Stimulated activated CD4-positive, alpha-beta T cell treated with anti-CD3 and anti-CD28 coated beads, Interleukin-12 subunit alpha, Interleukin-12 subunit beta, amount 100 ng/mL, for 4 hours (primary cell): Measurements from ENCODE around the gene SARS1.

Experiments used
- DNase-seq: peaks from one replicate; pipeline ENCODE4 v3.0.0-alpha.2; 2020

Gene SARS1

DNA sequence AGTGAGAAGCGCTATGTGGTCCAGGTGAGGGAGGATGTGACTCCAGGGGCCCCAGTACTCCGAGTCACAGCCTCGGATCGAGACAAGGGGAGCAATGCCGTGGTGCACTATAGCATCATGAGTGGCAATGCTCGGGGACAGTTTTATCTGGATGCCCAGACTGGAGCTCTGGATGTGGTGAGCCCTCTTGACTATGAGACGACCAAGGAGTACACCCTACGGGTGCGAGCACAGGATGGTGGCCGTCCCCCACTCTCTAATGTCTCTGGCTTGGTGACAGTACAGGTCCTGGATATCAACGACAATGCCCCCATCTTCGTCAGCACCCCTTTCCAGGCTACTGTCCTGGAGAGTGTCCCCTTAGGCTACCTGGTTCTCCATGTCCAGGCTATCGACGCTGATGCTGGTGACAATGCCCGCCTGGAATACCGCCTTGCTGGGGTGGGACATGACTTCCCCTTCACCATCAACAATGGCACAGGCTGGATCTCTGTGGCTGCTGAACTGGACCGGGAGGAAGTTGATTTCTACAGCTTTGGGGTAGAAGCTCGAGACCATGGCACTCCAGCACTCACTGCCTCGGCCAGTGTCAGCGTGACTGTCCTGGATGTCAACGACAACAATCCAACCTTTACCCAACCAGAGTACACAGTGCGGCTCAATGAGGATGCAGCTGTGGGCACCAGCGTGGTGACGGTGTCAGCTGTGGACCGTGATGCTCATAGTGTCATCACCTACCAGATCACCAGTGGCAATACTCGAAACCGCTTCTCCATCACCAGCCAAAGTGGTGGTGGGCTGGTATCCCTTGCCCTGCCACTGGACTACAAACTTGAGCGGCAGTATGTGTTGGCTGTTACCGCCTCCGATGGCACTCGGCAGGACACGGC lies 37.8 kb downstream of the SARS1 start:
- no peak for DNase-seq

DNA sequence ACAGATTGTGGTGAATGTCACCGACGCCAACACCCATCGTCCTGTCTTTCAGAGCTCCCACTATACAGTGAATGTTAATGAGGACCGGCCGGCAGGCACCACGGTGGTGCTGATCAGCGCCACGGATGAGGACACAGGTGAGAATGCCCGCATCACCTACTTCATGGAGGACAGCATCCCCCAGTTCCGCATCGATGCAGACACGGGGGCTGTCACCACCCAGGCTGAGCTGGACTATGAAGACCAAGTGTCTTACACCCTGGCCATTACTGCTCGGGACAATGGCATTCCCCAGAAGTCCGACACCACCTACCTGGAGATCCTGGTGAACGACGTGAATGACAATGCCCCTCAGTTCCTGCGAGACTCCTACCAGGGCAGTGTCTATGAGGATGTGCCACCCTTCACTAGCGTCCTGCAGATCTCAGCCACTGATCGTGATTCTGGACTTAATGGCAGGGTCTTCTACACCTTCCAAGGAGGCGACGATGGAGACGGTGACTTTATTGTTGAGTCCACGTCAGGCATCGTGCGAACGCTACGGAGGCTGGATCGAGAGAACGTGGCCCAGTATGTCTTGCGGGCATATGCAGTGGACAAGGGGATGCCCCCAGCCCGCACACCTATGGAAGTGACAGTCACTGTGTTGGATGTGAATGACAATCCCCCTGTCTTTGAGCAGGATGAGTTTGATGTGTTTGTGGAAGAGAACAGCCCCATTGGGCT lies 38.6 kb downstream of the SARS1 start:
- no peak for DNase-seq

DNA sequence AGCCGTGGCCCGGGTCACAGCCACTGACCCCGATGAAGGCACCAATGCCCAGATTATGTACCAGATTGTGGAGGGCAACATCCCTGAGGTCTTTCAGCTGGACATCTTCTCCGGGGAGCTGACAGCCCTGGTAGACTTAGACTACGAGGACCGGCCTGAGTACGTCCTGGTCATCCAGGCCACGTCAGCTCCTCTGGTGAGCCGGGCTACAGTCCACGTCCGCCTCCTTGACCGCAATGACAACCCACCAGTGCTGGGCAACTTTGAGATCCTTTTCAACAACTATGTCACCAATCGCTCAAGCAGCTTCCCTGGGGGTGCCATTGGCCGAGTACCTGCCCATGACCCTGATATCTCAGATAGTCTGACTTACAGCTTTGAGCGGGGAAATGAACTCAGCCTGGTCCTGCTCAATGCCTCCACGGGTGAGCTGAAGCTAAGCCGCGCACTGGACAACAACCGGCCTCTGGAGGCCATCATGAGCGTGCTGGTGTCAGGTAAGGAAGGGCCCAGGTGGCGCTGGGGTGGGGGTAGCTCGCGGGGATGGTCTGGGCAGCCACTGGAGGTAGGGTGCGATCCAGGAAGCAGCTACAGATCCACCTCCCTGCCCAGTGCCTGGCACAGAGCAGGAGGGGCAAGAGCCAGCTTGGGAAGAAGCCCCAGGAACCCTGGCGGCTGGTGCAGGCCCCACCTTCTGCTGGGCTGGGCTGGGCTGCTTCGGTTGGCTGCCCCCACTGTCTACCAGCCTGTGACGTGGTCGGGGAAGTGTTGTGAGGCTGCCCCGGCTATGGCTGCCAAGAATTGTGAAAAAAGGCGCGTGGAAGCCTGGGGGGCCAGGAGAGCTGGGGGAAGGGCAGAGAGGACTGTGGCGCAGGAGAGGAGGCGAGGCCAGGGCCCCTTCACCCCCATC lies 39.4 kb downstream of the SARS1 start:
- DNase-seq, result no peak

DNA sequence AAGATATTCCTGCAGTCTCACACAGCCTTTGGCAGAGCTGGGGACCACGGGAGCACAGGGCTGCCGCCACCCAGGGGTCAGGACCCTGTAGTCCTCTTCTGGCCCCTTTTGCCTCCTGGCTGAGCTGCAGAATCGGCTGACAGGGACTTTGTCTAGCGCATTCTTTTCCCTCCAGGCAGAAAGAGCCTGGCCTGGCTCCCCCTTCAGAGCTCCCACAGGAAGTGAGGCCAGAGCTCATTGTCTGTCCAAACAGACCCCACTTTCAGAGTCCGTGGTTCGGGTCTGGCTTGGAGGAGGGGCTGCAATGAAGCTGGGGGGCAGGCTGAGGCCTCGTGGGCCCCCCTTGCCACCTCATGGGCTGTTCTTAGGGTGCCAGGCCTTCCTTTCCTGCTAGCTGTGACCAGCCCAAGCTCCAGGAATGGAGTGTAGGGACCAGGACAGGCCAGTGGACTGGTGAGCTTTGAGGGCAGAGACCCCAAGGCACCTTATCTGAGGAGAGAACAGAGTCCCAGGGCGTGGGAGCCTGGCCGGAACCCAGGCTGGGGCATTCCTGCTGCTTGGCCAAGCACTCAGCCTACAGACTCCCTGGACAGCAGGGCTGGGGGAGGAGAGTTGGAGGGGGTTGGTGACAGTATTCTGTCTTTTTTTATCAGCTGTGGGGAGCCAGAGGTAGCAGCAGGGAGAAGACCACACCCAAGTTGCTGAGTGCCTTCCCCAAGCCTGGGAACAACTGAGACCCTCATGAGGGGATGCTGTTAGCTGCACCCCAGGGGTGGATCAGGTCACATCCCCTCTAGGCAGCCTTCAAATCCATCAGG lies 40.3 kb downstream of the SARS1 start:
- no peak for DNase-seq

DNA sequence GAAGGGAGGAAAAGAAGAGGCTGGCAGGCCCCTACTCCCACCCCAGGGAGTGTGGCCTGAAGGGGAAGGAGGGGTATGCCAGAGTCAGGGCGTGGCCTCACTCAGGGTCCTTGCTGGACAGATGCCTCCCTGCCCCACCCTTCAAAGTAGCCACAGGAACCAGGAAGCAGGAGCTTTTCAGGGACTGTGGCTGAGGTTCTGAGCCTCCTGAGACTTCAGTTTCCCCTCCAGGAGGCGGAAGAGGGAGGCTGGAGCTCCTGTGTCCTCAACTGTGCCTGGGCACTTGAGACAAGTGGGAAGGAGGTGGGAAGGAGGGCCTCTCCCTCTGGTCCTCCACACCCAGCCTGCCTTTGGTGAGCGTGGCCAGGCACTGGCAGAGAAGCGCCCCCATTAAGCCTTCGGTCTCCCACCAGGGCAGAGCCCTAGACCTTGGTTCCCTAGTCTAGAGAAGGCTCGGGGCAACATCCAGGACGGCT lies 40.9 kb downstream of the SARS1 start:
- no peak for DNase-seq

DNA sequence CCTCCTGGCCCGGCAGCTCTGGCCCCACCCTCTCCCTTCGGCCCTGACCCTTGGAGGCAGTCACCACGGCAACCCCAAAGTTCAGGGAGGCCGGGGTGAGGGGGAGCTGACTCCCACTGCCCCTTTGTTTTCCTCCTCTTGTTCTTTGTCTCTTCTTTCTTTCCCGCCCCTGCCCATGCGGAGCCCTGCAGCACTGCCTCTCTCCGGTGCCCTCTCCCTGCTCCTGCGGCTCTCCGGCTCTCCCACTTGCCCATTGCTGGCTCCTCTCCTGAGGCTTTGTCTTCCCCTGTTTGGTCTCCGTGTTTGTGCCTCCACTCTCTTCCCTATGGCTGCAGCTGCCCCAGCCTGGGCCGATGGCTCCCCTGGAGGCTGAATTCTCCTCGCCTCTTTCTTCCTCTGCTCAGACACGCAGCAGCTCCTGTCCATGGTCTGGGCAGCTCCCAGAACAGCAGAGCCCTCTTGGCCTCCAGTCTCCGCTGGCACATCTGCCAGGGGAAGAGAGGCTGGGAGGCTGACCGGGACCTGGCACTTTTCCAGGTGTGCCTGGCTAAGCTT lies 41.5 kb downstream of the SARS1 start:
- no peak for DNase-seq

DNA sequence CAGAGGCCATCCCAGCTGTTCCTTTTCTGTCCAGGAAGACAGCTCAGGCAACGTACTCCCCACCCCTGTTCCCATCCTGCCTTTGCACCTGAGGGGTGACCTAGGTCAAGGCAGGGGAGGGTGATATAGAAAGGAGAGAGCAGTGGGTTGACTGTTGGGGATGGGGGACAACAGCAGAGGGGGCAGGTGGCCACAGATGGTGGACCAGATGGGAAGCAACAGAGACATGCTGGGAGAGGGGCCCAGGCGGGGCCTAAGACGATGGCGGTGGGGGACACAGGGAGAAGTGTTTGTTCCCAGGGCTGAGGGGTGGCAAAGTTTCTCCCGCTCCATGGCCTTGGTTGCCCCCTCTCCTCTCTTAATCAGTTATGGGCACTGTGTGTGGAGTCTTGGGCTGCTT lies 42.0 kb downstream of the SARS1 start:
- DNase-seq, result no peak

DNA sequence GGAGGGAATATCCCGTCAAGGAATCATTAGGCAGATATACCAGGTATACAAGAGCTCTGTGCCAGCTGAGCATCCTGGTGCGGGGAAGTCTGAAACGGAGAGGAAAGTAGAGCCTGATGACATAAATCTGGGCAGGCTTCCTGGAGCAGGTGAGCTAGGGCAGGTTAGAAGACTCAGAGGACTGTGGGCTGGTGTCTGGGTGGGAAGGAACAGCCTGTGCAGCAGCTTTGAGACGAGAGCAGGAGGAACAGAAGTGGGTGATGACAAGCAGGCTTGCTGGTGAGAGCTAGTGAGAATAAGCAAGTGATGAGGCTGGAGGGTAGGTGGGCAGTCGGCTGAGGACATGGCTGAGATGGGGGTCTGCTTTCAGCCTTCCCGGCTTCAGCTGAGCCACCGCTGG lies 42.4 kb downstream of the SARS1 start:
- DNase-seq, result no peak

DNA sequence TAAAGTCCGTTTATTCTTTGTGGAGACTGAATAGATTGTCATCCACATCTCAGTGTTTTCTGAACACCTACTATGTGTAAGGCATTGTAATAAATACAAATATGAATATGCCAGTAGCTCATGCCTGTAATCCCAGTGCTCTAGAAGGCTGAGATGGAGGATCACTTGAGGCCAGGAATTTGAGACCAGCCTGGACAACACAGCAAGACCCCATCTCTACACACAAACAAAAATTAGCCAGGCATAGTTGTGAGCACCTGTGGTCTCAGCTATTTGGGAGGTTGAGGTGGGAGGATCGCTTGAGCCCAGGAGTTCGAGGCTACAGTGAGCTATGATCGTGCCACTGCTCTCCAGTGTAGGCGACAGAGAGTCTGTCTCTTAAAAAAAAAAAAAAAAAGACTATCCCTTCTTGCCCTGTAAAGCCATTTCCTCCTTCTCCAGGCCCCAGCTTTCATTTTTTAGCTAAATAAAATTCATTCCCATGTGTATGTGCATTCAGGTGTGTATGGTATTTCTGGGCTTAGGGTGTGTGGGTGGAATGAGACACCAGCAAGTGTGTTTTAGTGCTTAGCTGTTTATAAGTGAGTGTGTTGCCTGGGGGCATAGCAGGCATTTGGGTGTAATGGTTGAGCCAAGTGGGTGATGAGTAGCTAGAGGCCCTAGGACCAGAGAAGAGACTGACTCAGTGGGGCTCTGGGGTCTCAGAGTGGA lies 43.4 kb downstream of the SARS1 start:
- DNase-seq, result no peak

DNA sequence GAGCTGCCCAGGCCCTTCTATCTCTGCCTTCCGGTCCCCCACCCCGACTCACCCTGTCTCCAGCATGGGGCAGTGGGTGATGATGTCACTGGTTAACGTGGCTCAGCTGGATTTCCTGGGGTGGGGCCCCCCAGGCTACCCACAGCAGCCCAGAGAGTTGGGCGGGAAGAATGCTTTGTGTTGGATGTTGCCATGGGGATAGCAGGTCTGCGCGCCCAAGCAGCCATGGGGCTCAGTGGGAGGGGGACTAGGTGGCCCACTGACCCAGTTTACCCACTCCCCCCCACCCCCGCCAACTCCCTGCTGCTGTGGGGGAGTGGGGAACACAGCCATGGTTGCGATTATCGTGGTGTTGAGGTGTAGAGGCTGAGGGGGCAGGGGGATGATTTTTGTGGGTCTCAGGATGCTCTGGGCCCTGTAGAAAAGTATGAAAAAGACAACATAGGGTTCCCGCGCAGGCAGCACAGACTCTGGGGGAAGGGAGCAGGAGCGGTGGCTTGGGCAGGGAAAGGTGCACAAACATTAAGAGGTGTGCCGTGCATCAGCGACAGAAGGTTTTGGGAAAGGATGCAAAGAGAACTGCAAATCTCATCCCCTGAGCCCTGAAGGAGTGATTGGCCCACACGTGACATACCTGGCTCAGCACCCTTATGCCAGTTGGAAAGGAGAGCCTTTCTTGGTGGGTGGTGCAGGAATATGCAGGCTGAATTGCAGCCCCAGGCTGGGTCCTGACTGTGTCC lies 44.1 kb downstream of the SARS1 start:
- no peak for DNase-seq

DNA sequence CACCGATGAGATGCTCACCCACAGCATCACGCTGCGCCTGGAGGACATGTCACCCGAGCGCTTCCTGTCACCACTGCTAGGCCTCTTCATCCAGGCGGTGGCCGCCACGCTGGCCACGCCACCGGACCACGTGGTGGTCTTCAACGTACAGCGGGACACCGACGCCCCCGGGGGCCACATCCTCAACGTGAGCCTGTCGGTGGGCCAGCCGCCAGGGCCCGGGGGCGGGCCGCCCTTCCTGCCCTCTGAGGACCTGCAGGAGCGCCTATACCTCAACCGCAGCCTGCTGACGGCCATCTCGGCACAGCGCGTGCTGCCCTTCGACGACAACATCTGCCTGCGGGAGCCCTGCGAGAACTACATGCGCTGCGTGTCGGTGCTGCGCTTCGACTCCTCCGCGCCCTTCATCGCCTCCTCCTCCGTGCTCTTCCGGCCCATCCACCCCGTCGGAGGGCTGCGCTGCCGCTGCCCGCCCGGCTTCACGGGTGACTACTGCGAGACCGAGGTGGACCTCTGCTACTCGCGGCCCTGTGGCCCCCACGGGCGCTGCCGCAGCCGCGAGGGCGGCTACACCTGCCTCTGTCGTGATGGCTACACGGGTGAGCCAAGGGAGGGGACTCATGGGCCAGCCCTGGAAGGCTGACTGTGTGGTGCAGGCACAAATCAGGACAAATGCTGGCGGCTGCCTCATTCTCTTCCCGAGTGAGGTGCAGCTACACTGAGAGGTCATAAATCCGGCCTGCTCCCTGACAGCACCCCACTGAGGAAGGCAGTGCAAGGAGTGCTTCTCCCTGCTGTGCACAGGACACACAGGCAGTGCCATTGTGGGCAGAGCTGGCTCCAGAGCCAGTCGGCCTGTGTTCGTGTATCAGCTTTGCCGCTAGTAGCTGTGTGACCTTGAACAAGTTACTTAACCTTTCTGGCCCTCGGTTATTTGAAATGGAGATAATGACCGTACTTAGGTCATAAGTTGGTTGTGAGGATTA lies 45.1 kb downstream of the SARS1 start:
- no peak for DNase-seq

DNA sequence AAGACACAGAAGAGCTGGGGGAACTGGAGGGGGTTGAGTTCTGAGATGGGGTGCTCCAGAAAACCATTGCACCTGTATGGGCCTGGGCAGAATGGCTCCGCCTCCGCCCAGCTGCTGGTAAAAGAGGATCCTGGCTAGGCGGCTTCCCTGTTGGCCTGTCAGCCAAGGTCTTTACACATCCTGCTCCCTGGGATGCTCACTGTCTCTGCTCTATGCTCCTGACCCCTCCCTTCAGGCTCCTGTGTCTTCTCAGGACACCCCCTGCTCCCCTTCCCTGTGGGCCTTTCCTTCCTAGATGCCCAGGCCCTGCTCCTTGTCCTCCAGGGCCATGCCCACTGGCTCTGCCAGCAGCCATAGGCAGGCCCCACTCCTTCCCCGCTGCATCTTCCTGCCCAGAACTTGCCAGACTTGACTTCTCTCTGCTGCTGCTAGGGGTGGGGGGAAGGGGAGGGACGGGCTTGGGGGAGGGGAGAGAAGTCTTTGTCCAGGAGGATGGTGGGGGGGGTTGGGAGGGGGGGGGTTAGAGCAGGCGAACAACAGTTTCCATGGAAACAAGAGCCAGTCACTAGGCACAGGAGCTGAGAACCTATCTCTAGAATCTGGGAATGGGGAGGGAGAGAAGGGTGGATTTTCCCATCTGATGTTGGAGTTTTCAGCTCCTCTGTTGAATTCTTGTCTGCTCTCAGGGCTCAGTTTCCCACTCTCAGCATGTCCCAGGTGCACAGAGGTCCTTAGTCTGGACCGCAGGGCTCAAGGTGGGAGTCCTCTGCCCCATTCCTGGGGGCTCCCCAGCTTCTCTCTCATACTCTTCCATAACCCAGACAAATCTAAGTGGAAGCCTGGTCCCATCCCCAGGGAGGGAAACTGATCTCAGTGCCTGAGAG lies 46.2 kb downstream of the SARS1 start:
- no peak for DNase-seq

DNA sequence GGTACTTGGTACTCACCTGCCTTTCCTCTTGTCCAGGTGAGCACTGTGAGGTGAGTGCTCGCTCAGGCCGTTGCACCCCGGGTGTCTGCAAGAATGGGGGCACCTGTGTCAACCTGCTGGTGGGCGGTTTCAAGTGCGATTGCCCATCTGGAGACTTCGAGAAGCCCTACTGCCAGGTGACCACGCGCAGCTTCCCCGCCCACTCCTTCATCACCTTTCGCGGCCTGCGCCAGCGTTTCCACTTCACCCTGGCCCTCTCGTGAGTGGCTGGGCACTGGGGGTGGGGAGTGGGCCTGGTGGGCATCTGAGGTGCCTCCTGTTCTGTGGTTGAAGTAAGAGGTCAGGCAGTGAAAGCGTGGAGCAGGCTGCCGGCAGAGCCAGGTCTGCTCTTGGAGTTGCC lies 47.3 kb downstream of the SARS1 start:
- DNase-seq, result no peak

DNA sequence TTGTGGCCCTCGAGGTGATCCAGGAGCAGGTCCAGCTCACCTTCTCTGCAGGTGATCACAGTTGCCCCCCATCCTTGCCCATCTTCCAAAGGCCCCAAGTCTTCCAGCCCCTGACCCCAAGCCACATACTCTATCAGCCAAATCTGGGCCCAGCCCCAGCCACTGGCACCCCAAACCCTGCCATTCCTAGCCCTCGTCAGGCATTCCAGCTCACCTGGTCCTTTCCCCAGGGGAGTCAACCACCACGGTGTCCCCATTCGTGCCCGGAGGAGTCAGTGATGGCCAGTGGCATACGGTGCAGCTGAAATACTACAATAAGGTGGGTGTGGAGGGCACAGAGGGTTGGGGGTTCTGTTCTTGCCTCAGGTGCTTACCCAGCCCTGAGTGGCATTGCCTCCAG lies 47.9 kb downstream of the SARS1 start:
- no peak for DNase-seq

DNA sequence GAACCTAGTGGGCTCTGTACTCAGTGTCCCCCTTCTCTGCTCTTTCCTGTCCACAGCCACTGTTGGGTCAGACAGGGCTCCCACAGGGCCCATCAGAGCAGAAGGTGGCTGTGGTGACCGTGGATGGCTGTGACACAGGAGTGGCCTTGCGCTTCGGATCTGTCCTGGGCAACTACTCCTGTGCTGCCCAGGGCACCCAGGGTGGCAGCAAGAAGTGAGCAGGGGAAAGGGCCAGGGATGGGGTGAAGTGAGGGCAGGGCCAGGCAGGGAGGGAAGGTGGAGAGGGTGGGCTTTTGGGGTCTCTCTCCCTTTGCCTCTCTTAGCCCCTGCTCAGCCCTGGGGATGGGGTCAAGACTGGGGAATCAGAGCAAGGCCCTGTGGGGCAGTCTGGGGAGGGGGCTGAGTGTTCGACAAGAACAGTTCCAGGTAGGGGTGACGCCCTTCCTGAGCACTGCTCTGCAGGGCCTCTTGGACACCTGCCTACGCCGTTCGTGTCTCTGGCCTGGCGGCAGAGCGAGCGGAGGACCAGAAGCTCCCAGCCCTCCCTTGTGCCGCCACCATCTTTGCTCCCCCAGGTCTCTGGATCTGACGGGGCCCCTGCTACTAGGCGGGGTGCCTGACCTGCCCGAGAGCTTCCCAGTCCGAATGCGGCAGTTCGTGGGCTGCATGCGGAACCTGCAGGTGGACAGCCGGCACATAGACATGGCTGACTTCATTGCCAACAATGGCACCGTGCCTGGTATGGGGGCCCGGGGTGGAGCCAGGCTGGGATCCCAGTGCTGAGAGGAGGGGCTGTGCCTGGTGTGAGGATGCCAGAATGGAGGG lies 48.7 kb downstream of the SARS1 start:
- no peak for DNase-seq

DNA sequence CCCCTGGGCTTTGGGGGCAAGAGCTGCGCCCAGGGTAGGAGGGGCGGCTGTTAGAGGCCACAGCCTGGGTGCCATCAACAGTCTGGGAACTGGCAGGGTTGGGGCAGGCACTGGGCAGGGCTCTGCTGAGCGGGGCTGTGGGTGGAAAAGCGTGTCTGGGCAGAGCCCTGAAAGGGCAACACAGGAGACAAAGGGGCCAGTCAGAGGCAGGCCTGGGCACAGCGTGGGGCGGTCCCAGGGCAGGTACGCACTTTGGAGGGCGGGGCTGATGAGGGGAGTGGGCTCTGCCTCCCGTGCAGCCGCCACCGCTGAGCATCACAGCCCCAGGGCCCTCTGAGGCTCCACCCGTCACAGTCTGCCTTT lies 49.5 kb downstream of the SARS1 start:
- no peak for DNase-seq
